Activated CD8-positive, alpha-beta memory T cell treated with anti-CD3 and anti-CD28 coated beads for 4 hours (primary cell): ENCODE measurements around the gene ENDOU.
A peak's percentile ranks its signal among the peaks of the same experiment; 100 is the strongest.

Source experiments
- DNase-seq, 2 donors: peaks; one replicate each; pipeline ENCODE4 v3.0.0-alpha.2; 2020; ENCODE audit warnings: low read depth in 2 of 2

Gene ENDOU

DNA sequence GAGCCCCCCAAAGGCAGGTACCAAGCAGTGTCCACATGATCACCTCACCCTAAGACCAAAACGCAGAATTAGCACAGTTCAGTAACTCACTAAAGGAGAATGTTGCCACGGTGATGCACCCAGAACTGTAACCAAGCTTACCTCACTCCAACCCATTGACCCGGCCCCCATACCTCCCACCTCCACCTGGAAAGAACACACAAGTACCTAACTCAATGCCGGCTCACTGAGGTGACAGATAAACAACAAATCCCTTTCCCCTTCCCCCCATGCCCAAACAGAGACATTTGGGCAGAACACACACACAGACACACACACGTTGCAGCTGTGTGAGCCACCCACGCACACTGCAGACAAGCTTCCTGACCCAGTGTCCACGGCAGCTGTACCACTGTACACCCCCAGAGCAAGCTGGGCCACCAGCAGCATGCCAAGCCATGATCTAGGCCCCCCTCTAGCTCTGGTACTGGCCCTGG, 32.1 kb upstream of the ENDOU start:
- DNase-seq, result no peak

DNA sequence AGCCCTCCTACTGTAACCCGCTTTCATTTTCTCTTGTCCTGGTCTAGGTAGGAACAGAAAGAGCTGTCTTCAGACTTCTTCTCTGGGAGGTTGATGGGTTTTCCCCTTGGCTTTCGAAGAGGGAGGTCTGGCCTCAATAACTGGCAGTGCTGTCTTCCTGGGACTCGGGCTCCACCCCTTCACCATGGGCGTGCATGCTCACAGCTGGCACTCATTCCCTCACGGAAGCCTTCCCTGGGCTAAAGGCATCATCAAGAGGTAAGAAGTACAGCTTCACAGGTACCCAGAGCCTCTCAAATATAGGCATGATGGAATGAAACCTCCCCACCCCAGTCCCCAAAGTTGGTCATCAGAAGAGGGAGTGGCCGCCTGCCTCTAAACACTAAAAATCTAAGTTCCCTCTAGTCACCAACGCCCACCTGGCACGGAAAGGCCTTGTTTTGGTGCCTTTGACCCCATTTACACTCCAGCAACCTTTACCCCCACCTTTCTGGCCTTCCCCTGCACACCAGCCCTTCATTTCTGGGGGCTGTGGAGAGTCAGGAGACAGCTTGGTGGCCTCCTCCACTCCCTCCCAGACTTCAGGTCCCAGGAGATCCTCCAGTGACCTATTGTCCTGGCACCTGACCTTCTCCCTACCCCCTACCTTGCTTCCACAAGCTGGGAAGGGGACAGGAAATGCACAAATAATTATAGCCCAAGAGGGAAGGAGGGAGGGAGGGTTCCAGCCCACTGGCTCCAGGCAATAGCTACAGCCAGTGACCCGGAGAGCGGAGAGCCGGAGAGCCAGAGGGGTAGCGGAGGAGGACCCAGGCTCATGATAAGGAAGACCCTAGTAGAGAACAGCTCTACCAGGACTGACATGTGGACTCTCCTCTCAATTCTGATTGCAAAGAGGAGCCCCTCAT, 30.6 kb upstream of the ENDOU start:
- no peak for DNase-seq

DNA sequence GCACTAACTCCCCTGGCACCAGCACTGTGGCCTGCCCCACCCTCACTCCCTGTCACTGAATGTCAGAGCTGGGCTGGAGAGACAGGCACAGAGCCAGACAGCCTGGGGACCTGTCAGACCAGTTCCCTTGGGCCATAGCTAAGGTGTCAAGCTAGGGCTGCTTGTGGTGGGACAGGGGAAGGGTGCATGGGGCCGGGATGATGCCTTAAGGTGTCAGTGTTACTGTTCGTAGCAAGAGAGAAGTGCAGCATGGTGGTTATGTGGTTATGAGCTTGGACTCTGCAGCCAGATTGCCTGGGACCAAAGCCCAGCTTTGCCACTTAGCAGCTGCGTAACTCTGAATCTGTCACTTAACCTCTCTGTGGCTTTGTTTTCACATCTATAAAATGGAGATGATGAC, 29.6 kb upstream of the ENDOU start:
- no peak for DNase-seq

DNA sequence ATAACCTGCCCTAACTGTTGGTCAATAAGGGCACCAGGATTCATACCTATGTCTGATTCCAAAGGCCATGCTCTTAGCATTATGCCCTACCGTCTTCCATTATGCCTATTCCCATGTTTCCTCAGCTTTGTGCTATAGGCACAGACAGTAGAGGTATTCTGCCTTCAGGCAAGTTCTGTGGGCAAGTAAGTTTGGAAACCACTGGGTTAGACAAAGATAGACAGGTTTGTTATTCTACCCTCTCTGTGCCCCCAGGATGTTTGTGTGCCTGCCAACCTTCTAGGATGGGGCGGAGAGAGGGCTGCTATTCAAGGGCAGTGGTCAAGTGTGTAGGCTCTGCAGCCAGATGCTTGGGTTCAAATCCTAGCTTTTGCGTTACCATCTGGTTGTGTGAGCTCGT, 28.8 kb upstream of the ENDOU start:
- no peak for DNase-seq

DNA sequence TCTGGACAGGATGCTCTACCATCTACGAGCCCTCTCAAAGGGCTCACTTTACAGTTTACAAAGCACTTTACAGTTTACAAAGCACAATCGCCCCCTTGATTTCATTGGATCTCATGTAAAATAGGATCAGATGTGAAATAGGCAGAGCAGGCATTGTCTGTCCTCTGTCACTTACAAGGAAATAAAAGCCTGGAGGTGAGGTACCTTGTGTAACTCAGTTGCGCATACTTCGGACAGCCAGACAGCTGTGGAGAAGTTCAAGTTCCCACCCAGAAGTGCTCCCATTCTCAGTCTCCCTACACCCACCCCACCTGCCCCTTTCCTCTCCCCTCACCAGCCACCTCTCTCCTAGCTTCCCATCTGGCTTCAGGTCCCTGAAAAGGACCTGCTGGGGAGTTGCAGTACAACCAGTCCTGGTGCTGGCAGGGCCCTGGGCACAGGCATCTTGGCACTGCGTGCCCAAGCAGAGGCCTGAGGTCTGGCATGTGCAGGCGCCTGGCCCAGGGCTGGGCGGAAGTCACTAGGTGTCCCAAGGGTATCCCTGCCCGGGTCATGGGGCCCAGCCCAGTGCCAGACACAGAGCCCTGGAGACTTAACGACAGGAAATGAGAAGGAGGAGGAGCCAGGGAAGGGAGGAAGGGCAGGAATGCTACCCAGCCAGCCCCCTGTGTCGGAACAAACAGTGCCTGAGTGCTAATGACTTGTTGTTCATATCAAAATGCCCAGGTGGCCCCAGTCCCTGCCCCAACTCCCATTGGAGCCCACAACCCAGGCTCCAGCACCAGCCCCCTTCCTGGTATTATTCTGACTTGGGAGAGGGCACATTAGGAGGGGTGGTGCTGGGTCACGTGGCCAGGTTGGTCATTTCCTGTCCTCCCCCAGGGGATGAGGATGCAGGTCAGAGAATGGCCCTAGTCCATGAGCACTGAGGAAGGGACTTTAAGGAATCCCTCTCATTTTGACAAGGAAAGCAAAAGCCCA, 28.0 kb upstream of the ENDOU start:
- DNase-seq, result no peak

DNA sequence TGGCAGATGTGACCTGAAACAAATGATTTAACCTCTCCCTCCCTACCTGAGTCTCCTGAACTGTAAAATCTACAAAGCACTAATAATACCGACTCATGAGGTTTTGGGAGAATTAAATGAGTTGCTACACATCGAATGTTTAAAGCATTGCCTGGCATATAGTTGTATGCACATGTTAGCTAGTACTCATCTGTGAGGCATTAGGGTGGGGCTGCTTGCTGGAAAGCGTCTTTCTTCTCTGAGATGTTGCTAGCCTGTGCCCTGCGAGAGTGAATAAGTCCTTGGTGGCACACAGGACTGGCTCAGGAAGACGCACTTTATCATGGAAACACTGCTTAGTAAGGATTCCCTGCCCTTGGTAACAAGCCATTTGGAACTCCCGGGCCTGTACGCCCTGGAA, 27.3 kb upstream of the ENDOU start:
- DNase-seq, result no peak

DNA sequence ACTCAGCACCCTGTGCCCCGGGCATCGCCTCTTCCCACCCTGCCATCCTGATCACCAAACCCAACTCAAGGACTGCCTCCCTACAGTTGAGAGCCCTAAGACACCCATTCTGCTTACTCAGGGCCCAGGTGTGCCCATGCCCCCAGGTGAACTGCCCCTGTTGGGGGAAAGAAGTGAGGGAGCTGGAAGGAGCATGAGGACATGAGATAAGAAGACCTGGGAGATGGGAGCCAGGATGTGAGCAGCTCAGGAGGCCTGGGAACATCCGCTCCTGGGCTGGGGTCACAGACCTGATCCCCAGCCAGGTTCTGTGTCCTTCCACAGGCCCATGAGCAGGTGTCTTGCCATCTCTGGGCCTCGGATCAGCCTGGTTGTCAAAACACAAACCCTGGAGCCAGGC, 26.8 kb upstream of the ENDOU start:
- DNase-seq, result no peak

DNA sequence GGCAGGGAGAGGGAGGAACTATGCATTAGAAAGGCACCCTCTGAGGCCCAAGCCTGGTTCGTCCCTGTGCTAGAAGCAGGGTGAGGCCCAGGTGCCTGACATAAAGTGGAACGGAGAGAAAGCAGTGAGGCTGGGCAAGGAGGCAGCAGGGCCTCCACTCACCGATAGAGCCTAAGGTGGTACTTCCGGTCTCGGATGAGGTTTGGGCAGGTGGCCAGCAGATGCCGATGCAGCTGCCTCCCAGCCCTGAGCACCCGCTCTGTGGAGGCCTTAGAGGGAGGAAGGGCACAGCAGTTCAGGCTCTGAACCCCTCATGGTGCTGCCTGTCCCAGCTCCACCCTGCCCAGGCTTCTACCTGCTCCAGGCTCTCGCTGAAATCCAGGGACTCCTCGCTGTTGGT, 26.3 kb upstream of the ENDOU start:
- DNase-seq, result no peak

DNA sequence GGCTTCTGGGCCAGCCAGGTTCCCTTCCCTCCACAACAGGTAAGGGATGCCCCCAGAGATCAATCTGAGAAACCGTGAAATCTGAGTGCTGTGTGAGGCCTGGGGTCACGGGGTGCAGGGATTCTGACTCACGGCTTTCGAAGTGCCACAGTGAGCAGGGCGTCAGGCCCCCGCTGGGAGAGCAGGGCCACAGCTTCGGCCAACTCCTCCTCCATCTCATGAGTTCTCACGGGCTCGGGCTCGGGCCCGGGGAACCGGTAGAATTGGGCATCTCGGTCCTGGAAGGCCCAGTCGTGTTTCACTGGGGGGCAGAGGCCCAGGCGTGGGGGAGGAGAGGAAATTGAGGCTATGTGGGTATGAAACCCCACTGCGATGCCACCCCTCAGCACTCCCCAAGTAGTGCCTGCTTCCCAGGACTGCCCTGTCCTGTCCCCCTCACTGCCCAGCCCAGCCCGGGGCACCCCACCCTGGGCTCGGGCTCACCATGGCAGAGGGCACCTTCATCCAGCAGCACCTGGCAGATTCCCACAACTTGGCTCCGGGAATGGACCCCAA, 25.7 kb upstream of the ENDOU start:
- no peak for DNase-seq

DNA sequence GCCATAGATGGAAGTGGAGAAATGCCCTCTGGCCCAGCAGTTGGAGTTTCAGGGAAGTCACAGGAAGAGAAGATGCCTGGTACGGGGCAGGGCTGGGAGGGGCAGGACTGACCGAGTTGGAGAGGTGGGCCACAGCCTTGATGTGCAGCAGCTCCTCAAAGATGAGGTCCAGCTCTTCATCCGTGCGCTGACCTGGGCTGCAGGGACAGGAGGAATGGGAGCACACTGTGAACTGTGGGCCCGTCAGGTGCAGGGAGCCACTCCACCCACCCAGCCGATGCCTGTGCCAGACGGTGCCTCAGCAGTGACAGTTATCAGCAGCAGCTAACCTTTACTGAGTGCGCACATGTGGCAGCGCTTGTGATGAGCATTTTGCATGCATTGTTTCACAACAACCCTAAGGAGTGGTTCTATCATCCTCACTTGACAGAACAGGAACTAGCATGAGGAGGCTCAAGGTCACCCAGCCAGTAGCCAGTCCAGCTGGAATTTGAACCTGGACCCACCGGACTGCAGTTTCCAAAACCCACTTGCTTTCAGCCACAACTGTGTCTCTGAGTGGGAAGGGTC, 25.0 kb upstream of the ENDOU start:
- DNase-seq, result no peak

DNA sequence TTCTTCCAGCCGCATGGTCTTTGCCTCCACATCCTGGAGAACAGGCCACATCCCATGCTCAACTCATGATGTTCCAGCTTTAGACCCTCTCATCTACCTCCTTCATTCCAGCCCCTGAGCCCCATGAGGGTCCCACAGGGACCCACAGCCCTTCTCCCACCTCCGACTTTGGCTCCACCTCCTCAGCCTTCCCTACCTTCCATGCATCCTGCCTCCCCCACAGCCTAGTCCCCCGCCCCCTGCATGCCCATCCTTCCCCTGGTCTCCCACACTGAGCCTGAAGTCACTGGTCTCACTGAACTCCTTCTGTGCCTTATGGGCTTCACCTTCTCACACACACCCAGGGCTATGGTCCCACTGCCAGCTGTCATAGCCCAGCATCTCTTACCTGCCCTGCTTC, 23.6 kb upstream of the ENDOU start:
- no peak for DNase-seq

DNA sequence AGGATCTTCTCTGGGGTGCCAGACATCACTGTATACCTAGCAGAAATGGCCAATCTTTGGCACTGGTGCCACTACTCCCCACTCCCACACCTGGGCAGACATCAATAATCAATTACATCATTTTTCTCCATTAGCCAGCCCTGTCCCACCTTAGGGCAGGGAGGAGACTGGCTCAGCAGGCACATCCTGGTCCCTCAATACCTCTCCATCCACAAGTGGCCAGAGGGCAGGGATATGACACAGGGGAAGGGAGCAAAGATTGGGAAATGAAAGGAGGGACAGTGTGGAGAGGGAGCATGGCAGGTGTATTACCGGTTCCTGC, 23.2 kb upstream of the ENDOU start:
- DNase-seq, result no peak

DNA sequence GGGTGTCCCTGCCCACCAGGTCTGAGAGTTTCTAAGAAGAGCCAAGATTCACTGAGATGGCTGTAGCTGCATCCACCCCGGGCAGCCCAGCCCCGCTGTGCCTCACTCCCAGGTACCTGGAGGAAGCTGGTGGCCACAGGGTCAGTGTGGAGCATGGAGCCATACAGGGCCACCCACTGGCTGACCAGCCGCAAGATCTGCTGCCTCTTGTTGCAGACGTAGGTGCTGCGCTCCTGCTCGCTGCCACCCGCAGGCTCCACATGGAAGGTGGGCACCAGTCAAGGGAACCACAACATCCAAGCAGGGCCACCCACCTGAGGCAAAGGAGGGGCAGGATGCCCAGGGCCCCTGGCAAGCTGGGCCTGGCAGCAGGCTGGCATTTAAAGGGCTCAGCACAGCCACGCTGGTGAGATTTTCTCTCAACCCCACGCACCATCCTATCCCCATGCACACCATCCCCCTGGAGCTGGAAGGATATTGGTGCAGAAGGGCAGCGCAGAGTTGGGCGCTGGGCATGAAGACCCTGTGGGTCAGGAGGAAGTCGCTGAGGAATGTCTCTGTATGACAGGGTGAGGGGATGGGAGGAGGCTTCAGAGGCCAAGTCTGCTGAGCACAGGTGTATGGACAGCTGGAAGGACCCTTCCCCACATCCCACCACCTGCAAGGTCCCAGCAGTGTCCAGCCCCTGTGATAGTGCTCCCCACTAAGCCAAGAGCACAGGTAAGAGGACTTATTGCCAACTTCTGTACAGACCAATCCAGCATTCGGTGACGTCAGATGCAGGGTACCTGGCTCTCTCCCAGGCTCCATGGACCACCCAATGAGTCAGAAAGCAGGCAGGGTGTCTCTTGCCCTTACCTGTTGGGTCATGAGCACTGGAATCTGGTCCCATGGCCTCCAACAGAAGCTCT, 22.6 kb upstream of the ENDOU start:
- DNase-seq, result no peak

DNA sequence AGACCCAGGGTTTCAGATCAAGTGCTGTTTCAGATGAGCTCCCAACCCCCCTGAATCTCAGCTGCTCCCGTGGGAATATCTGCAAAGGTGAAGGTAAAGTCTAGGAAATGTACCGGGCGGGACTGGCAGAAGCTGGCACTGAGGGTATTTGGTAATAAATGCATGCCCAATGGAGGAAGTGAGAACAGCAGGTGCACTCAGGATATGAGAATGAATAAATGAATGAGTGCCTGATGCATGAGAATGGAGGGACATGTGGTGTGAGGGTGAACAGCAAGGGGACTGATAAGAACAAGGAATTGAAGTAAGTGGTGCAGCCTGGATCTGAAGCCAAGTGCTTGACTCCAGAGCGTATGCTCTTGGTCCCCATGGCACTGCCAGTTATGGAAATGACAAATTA, 21.8 kb upstream of the ENDOU start:
- DNase-seq, result no peak

DNA sequence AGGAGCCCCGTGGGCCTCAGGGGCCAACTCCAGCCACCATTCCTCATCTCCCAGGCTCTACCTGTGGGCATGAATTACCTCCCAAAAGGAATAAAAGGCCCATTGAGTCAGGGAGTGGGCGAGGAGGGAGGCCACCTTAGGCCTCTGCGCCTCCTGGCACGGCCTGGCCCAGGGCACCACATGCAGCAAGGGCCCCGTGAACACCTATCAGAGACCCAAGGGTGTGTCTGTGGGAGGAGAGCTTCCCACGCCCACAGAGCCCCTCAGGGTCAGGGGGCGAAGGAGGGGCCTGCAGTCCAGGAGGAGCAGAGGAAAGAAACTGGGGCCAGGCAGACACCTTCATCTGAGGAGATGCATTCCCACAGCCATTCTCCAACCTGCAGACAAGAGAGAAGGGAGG, 21.2 kb upstream of the ENDOU start:
- no peak for DNase-seq

DNA sequence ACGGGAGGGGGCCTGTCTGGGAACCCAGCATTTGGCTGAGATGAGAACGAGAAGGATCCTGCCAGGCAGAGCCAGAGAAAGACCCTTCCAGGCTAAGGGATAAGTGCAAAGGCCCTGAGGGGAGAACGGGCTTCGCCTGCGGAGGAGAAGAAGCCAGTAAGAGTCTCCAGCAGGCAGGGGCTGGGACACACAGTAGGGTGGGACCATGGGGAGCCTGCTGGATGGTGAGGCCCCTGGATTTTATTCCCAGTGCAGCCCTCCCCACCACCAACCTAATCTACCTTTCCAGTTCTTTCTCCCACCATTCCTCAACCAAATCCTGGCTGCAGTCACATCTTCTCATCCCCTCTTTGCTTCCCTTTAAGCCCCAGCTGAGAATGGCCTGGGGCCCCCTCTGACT, 20.8 kb upstream of the ENDOU start:
- no peak for DNase-seq

DNA sequence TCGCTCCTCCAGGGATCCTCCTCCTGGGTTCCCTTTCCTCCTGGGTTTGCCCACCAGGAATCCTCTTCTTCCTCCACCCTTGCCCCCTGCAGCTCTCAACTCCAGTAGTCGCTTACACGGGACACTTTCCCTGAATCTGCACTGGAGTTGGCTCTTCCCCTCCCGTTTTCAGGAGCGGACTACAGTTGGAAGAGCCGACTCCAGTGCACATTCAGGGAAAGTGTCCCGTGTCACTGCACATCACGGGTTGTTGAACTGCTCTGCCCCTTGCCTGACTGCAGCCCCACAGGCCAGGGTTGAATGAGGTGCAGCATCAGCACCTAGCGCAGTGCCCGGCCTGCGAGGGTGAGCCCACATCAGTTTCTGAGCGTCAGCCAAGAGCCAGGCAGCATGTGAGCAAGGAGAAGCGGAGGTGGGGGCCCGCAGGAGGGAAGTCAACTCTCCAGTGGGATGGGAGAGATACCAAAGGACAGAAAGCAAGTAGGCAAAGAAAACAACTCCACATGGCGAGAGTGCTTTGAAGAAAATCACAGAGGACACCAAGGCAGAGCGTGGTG, 20.3 kb upstream of the ENDOU start:
- DNase-seq, result no peak

DNA sequence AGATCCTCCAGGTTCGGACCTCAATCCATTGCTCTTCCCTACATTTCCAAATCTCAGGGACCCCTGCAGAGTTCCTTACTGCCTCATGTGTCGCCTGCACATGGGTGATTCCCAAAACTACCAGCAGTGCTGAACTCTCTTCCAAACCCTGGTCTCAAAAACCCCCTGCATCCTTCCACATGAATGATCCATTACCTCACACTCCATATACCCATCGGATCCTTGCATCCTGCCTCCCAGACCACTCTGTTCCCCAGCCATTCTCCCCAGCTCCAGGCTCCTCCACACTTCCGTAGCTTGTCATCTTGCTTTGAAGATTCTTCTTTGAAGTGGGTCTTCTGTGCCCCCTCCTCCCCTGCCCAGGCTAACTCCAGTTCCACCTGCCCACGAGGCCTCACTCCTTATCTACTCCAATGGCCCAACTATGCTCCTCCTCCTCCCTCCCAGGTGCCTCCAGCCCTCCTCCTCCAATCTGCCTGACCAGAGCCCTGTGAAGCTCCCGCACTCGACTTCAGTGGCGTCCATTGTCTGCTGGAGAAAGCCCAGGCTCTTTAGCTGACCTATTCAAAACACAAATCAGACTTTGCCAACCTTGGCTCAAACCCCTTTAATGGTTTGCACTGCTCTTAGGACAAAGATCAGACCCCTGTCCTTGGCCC, 19.6 kb upstream of the ENDOU start:
- no peak for DNase-seq

DNA sequence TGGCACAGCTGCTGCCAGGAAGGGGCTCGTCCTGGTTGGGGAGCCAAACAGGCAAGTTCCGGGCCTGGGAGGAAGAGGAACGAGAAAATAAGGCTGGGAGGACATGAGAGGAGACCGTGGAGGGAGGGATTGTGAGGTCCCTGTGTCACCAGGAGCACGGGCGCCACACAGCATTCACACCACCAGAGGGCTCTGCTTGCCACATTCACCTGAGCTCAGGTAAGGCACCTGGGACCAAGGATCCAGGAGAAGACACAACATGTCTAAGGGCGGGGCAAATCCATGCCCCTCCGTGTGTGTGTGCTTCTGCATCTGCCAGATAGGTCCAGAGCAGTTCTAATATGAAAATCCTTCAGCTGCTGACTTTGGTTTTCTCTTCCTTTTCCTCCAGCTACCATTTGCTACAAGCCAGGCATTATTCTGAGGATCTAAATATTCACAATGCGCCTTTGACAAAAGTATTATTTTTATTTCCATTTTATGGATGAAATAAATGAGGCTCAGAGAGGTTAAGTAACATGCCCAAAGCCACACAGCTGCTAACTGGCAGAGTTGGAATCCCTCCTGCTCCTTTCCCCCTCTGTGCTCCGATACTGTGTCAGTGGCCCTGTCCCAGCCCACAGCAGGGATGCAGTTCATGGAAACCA, 18.8 kb upstream of the ENDOU start:
- DNase-seq, result peak; percentile 28 to 38
